Parathyroid adenoma (tissue), 2 donors: Measurements from ENCODE around the gene SLC9C1.

ENCODE experiments used
- H2AFZ ChIP-seq: fragments of 300-600 bp; sonication (generic); one replicate; pipeline ENCODE4 v1.7.0; 2017; ENCODE audit warnings: antibody characterized with exemption, mild to moderate bottlenecking
- H3K27ac ChIP-seq: fragments of 300-600 bp; sonication (generic); one replicate; pipeline ENCODE4 v1.7.0; 2017
- H3K27me3 ChIP-seq: fragments of 300-600 bp; sonication (generic); one replicate; pipeline ENCODE4 v1.7.0; 2017; ENCODE audit warnings: low read length; ENCODE audit not compliant: control insufficient read depth, insufficient read depth
- H3K36me3 ChIP-seq: fragments of 300-600 bp; sonication (generic); one replicate; pipeline ENCODE4 v1.7.0; 2017; ENCODE audit warnings: low read length; ENCODE audit not compliant: control insufficient read depth, insufficient read depth
- H3K4me1 ChIP-seq: fragments of 300-600 bp; sonication (generic); one replicate; pipeline ENCODE4 v1.7.0; 2017; ENCODE audit warnings: control low read depth
- H3K4me2 ChIP-seq: fragments of 300-600 bp; sonication (generic); one replicate; pipeline ENCODE4 v1.7.0; 2017; ENCODE audit warnings: low read length
- H3K4me3 ChIP-seq: fragments of 300-600 bp; sonication (generic); one replicate; pipeline ENCODE4 v1.7.0; 2017; ENCODE audit warnings: low read depth, low read length
- H3K79me2 ChIP-seq: fragments of 300-600 bp; sonication (generic); one replicate; pipeline ENCODE4 v1.7.0; 2017; ENCODE audit warnings: control low read depth
- H3K9ac ChIP-seq: fragments of 300-600 bp; sonication (generic); one replicate; pipeline ENCODE4 v1.7.0; 2017; ENCODE audit warnings: mild to moderate bottlenecking
- H3K9me3 ChIP-seq: fragments of 300-600 bp; sonication (generic); one replicate; pipeline ENCODE4 v1.7.0; 2017; ENCODE audit warnings: low read length; ENCODE audit not compliant: control insufficient read depth
- TF ChIP-seq, protein P1 (sequence below): fragments of 300-600 bp; sonication (generic); IDR thresholded peaks from one replicate; pipeline ENCODE4 v1.7.0; 2017; ENCODE audit warnings: antibody characterized with exemption, mild to moderate bottlenecking
- donor health status: primary hyperparathyroidism.

The SLC9C1 gene

DNA sequence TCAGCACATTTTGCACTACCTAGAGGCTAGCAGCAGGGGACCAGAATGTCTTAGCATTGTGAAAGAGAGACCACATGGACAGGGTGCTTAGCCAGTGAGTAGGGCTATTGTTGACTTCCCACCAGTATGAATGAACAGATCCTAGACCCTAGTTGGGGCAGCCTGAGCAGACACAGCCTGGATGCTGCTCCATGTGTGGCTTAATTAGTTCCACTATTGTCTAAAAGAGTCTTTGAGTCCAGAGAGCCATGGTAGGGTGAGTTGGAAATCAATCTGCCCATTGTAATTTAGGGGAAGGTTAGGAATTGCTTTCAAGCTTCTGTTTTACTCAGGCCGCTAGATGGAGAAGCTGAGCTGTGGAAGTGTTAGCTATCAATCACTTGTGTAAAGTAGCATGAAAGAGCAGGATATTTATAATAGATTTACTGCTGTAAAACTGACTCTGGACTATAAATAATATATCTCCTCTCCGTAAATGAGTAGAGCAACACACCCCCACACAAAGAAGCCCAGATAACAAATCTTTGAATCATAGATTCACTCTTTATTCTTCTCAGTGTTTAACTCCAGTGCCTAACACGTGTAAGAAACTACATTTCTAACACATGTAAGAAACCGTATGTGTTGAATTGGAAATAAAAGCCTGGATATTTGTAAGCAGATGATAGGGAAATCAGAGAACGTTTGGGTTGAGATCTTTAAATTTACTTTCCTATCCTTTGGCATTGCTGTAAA, 156.9 kb downstream of the SLC9C1 start:
- Histone ChIP-seq H3K27me3 (no peaks in the 10 kb centered on the region), H3K4me1 (no peaks in the 10 kb centered on the region), H3K9me3 (no peaks in the 10 kb centered on the region), H3K79me2 (no peaks in the 10 kb centered on the region), H3K9ac (no peak overlapping the region), H3K27ac (no peak overlapping the region), H3K36me3 (no peaks in the 10 kb centered on the region), H3K4me3 (no peak overlapping the region), H2AFZ (no peak overlapping the region), H3K4me2 (no peak overlapping the region)
- TF ChIP-seq, protein P1, sequence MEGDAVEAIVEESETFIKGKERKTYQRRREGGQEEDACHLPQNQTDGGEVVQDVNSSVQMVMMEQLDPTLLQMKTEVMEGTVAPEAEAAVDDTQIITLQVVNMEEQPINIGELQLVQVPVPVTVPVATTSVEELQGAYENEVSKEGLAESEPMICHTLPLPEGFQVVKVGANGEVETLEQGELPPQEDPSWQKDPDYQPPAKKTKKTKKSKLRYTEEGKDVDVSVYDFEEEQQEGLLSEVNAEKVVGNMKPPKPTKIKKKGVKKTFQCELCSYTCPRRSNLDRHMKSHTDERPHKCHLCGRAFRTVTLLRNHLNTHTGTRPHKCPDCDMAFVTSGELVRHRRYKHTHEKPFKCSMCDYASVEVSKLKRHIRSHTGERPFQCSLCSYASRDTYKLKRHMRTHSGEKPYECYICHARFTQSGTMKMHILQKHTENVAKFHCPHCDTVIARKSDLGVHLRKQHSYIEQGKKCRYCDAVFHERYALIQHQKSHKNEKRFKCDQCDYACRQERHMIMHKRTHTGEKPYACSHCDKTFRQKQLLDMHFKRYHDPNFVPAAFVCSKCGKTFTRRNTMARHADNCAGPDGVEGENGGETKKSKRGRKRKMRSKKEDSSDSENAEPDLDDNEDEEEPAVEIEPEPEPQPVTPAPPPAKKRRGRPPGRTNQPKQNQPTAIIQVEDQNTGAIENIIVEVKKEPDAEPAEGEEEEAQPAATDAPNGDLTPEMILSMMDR = no peak

DNA sequence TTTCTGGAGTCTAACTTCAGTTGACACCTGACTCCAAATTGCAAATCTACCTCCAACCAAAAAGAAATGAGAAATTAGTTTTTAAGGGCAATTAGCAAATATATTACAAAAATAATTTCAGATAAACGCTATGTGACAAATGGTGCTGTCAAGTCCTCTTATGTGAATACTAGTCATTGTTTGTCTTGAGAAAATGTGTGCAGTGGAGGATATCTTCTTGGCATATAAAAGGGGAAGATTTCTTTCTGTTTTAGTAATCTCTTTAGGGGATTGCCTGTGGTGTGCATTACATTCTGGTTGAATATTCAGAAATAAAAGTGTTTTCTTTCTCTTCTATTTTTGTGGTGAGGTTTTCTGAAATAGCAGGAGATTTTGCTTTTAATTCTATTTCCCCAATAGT, 158.0 kb downstream of the SLC9C1 start:
- H3K4me2 ChIP-seq = no peak overlapping the region
- TF ChIP-seq, protein P1 = no peak
- no peaks in the 10 kb centered on the region for H3K4me1 ChIP-seq

DNA sequence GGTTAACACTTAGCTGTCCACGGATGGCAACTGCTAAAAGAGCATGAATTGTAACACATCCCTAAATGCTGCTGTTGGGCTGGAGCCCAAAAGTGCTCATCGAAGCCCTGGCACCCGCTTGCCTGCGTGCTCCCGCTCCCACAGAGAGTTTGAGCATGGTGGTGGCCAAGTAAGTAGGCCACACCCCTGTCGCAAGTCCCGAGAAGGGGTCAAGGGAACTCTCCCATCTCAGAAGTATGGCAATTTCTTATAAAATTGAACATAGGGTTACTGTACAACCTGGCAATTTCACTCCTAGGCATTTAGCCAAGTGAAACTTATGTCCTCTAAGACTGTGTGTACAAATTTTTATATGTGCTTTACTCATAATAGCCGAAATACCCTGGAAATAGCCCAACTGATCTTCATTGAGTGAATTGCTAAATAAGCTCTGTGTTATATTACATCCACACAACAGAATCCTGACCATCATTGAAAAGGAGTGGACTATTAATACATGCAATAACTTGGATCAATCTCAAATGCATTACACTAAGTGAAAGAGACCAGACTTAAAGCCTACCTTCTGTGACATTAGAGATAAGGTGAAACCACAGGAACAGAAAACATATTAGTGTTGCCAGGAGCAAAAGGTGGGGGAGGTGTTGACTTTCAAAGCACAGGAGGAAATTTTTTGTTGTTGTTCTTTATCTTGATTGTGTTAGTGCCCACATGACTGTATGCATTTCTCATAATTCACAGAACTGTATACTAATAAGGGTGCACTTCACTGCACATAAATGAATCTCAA, 159.5 kb downstream of the SLC9C1 start:
- no peaks in the 10 kb centered on the region for H3K79me2 ChIP-seq
- H3K27ac ChIP-seq = no peak overlapping the region
- no peaks in the 10 kb centered on the region for H3K9me3 ChIP-seq
- no peaks in the 10 kb centered on the region for H3K27me3 ChIP-seq
- no peak overlapping the region for H3K9ac ChIP-seq
- no peak overlapping the region for H3K4me3 ChIP-seq
- H3K36me3 ChIP-seq = no peaks in the 10 kb centered on the region
- H3K4me2 ChIP-seq = no peak overlapping the region
- no peaks in the 10 kb centered on the region for H3K4me1 ChIP-seq
- TF ChIP-seq, protein P1 = no peak
- no peak overlapping the region for H2AFZ ChIP-seq

More for the DNA sequence above, 158.0 kb downstream of the SLC9C1 start:
- Histone ChIP-seq H3K9me3 (no peaks in the 10 kb centered on the region), H3K79me2 (no peaks in the 10 kb centered on the region), H3K4me3 (no peak overlapping the region), H3K27me3 (no peaks in the 10 kb centered on the region), H3K27ac (no peak overlapping the region), H3K9ac (no peak overlapping the region), H2AFZ (no peak overlapping the region), H3K36me3 (no peaks in the 10 kb centered on the region)

DNA sequence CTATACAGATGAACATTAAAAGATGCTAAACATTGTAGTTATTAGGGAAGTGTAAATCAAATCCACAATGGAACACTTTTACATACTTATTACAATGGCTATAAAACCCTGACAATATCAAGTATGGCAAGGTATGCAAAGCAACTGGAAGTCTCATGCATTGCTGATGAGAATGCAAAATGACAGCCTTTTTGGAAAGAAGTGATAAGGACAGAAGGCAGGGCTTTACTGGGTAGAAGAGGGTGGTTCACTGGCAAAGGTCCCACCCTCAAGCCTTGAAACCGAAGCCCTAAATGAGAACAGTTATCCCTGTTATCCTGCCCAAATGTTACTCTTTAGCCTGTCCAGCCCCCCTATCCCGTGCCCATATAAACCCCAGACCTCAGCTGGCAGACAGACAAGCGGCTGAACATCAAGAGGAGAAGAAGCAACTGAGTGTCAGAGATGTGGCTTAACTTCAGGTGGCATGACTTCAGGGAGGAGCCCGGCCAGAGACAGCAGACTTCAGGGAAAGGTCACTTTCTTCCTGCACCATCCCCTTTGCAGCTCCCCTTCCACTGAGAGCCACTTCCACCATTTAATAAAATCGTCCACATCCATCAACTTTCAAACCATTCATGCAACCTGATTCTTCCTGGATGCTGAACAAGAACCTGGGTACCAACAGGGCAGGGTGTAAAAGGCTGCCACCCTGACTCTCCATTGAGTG, 160.2 kb downstream of the SLC9C1 start:
- no peaks in the 10 kb centered on the region for H3K36me3 ChIP-seq
- no peaks in the 10 kb centered on the region for H3K9me3 ChIP-seq
- H2AFZ ChIP-seq = no peak overlapping the region
- H3K79me2 ChIP-seq = no peaks in the 10 kb centered on the region
- H3K27ac ChIP-seq = no peak overlapping the region
- no peaks in the 10 kb centered on the region for H3K4me1 ChIP-seq
- H3K9ac ChIP-seq = no peak overlapping the region
- H3K4me2 ChIP-seq = no peak overlapping the region
- no peak overlapping the region for H3K4me3 ChIP-seq
- H3K27me3 ChIP-seq = no peaks in the 10 kb centered on the region
- TF ChIP-seq, protein P1 = no peak
